Rectal smooth muscle tissue (tissue), 1 donor: ENCODE results near the gene NSG1.

ENCODE experiments used
- H3K27ac ChIP-seq: one replicate; pipeline ENCODE4 v1.7.0; 2013; ENCODE audit warnings: low read depth, low read length, inconsistent platforms
- H3K27me3 ChIP-seq: one replicate; pipeline ENCODE4 v1.7.0; 2013; ENCODE audit warnings: low read length; ENCODE audit not compliant: control insufficient read depth, insufficient read depth
- H3K36me3 ChIP-seq: one replicate; pipeline ENCODE4 v1.7.0; 2013; ENCODE audit warnings: low read length; ENCODE audit not compliant: control insufficient read depth, insufficient read depth
- H3K4me1 ChIP-seq: one replicate; pipeline ENCODE4 v1.7.0; 2013; ENCODE audit warnings: low read length; ENCODE audit not compliant: control insufficient read depth, insufficient read depth
- H3K4me3 ChIP-seq: one replicate; pipeline ENCODE4 v1.7.0; 2013; ENCODE audit warnings: low read length
- H3K9ac ChIP-seq: one replicate; pipeline ENCODE4 v1.7.0; 2013; ENCODE audit warnings: low read length

NSG1 gene

DNA sequence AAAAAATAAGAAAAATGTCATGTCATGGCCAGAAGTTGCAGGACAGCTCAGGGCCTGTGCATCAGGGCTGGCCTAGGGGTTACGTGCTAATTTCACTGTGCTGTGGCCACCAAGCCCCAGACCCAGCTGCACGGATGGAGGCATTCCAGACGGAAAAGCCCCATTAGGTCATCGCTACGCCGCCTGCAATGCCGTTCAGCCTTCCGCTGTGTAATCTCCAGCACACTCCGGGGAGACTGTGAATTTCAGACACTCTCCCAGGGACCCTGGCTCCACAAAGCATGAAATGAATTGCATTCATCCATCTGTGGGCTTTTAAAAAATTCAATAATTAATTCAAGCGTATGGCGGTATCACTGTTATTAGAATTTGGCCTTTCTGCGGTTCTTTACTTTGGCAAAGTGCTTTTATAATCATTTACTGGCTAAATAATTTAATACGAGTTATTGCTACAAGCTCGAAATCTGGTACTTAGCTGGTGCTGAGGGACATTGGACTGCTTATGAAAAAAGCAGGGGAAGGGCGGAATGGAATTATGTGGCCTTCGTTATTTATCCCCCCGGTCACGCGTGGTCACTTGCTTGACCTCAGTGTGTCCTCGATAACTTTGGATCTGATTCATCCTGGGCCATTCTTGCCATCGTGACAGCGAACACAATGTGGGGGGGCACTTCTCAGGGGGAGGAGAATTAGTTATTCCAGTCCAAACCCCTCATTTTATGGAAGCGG lies 9.0 kb upstream of the NSG1 start:
- Histone ChIP-seq H3K27me3 (peaks cover 2% of the 10 kb centered on the region), H3K9ac (no peak overlapping the region)

DNA sequence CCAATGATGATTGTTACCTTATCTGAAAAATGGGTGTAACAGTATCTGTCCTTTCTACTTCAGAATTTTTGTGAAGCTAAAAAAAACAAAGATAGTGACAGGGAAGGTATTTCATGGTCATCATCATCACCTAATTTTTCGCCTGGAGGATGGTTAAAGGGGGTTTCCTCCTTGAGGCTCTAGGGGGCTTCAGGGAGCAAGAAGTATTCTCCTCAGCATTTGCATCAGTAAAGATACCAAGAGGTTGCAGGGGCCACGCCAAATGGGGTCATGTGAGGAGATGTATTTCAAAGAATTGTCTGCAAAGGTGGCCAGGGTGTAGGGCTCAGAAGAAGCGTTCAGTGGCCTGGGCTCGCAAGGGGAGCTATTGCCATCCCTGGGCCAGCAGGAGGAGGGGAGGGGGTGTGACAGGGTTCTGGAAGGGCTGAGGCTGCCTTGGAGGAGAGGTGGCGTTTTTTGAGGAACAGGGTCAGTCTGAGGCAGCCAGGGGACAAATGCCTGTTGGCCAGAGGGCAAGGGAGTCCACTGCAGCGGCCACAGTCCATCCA lies 7.3 kb upstream of the NSG1 start:
- Histone ChIP-seq H3K4me1 (no peaks in the 10 kb centered on the region), H3K4me3 (no peak overlapping the region), H3K27me3 (peaks cover 2% of the 10 kb centered on the region), H3K9ac (no peak overlapping the region), H3K27ac (no peak overlapping the region), H3K36me3 (no peaks in the 10 kb centered on the region)

More for the DNA sequence above, 9.0 kb upstream of the NSG1 start:
- no peak overlapping the region for H3K4me3 ChIP-seq
- H3K4me1 ChIP-seq, result no peaks in the 10 kb centered on the region
- H3K36me3 ChIP-seq, result no peaks in the 10 kb centered on the region
- no peak overlapping the region for H3K27ac ChIP-seq

DNA sequence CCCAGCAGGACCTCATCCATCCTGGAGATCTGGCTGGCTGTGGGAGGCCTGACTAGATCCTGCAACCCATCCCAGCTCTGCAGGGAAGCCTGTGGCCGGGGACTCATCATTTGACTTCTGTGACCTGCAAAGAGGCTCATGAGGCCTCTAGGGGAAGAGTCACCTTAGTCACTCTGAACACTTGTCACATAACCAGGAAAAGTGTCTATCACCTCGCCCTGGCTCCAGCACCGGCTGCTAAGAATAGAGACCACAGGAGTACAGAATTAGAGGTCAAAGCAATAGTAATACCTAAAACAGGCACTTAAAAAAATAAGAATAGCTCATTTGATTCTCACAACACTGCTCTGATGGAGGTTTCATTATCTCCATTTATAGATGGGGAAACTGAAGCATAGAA lies 3.8 kb upstream of the NSG1 start:
- no peaks in the 10 kb centered on the region for H3K36me3 ChIP-seq
- no peak overlapping the region for H3K4me3 ChIP-seq
- H3K27me3 ChIP-seq, result peaks cover 16% of the 10 kb centered on the region
- no peak overlapping the region for H3K27ac ChIP-seq
- H3K9ac ChIP-seq, result no peak overlapping the region
- no peaks in the 10 kb centered on the region for H3K4me1 ChIP-seq

DNA sequence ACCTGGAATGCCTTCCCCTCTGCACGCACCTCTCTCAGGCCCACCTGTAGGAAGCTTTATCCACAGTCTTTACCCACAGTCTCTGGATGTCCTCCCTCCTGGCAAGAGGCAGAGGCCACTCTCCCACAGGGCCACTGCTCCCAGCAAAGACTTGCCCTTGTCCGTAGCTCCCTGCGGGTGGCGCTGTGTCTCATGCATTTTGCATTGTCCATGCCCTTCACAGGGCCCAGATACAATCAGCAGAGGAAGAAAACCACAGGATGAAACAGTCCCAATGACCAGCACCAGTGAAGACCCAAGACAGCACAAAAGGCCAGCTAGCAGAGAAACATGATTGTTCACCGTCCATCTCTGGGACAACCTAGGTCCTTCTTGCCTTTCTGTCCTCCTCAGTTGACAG lies 2.1 kb upstream of the NSG1 start:
- peaks cover 15% of the 10 kb centered on the region for H3K27me3 ChIP-seq
- no peak overlapping the region for H3K27ac ChIP-seq
- no peaks in the 10 kb centered on the region for H3K36me3 ChIP-seq
- no peaks in the 10 kb centered on the region for H3K4me1 ChIP-seq
- H3K4me3 ChIP-seq, result no peak overlapping the region
- no peak overlapping the region for H3K9ac ChIP-seq

DNA sequence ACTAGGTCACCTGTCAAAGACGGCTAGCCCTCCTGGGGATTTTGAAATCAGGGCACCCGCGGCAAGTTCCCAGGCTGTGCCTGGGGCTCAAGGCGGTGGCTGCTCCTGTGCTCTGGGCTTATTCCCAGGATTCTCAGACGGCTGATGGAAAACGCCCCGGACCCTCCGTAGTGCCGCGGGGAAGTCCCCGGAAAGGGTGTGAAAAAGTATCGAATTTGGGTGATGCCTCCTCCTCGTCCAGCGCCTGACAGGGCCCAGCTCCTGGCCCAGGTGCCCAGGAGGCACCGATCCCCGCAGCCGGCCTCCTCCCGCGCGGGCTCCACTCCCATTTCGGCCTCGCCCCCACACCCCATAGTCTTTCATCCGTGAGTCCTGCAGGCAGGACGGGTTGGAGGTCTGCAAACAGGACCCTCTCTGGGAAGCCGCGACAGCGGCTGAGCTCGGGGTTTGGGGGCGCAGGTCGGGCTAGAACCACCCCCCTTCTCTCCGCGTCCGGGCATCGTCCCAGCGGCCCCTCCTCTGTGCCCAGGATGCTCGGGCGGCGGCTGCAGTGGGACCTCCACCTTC lies 1.1 kb upstream of the NSG1 start:
- no peak overlapping the region for H3K4me3 ChIP-seq
- H3K27ac ChIP-seq, result no peak overlapping the region
- no peak overlapping the region for H3K9ac ChIP-seq
- no peaks in the 10 kb centered on the region for H3K36me3 ChIP-seq
- H3K27me3 ChIP-seq, result peaks cover 13% of the 10 kb centered on the region
- H3K4me1 ChIP-seq, result no peaks in the 10 kb centered on the region

DNA sequence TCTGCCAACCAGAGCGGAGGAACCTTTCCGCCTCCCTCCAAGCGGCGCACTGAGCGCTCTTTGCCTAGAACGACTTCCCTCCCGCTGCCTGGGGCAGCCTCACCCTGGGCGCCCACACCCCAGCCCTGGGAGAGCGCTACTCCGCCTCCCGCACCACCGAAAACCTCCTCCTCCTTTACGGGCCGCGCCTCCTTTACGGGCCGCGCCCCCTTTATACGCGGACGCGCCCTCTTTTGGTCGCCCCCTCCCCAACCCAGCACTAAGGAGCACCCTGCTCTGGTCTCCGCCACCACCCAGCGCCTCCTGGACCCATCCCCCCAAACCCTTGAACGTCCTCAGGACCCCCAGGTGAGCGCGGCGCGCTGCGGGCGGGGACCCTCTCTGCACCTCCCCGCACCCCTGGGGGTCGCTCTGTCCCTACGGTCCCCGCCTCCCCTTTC lies 586 bp upstream of the NSG1 start:
- H3K36me3 ChIP-seq, result no peaks in the 10 kb centered on the region
- no peak overlapping the region for H3K27ac ChIP-seq
- H3K4me1 ChIP-seq, result no peaks in the 10 kb centered on the region
- H3K27me3 ChIP-seq, result peaks cover 13% of the 10 kb centered on the region
- H3K9ac ChIP-seq, result no peak overlapping the region
- peak overlapping the region; percentile 46 for H3K4me3 ChIP-seq

DNA sequence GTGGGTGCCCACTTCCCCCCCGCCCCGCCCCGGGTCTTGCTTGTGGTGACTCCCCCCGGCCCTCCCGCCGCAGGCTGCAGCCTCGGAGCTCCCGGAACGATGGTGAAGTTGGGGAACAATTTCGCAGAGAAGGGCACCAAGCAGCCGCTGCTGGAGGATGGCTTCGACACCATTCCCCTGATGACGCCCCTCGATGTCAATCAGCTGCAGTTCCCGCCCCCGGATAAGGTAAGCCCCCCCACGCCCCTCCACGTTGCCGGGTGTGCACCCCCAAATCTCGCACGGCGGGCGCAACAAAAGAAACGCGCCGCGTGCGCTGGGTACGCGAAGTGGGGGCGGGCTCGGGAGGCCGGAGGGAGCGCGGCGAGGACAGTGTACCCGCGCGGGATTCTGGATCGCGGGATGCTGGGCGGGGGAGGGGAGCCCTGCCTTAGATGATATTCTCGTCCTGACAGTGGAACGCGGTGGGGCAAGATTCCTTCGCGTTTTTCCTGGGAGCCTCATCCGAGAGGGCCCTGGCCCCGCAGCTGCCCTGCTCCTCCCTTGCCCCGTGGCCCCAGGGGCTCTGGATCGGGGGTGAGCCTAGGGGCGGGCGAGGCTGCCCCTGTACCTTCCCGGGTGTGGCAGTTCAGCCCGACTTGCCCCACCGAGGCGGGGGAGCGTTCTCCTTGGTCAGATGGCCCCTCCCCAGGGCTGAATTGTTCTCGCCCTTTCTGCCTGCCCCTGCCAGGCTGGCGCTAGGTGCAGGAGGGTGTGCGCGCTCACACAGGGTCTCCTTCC lies 819 bp downstream of the NSG1 start:
- Histone ChIP-seq H3K9ac (no peak overlapping the region), H3K27me3 (peaks cover 13% of the 10 kb centered on the region), H3K4me3 (peak overlapping the region; percentile 36), H3K4me1 (no peaks in the 10 kb centered on the region), H3K27ac (no peak overlapping the region), H3K36me3 (no peaks in the 10 kb centered on the region)

DNA sequence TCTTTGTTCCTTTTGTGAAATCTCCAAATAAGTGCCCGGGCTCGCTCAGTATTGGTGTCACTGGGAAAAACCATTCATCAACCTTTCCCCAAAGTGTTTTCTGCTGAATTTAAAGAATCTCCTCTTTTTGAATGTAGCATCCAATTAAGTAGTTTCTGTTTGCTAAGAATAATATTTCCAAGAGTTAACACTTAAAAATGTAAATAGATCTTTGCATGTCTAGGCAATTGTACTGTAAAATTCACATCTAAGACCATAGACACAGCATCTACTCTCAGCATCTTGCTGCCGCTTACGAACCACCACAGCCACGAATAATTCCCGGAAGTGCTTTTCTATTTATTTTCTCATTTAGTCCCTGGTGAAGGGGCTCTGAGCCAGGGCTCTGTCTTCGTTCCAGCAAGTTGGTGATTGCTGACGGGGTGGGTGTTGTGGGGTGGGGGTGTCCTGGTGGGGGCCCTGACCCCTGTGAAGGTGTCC lies 1.4 kb downstream of the NSG1 start:
- Histone ChIP-seq H3K27me3 (peaks cover 13% of the 10 kb centered on the region), H3K4me3 (no peak overlapping the region), H3K4me1 (no peaks in the 10 kb centered on the region), H3K36me3 (no peaks in the 10 kb centered on the region), H3K9ac (no peak overlapping the region), H3K27ac (no peak overlapping the region)

DNA sequence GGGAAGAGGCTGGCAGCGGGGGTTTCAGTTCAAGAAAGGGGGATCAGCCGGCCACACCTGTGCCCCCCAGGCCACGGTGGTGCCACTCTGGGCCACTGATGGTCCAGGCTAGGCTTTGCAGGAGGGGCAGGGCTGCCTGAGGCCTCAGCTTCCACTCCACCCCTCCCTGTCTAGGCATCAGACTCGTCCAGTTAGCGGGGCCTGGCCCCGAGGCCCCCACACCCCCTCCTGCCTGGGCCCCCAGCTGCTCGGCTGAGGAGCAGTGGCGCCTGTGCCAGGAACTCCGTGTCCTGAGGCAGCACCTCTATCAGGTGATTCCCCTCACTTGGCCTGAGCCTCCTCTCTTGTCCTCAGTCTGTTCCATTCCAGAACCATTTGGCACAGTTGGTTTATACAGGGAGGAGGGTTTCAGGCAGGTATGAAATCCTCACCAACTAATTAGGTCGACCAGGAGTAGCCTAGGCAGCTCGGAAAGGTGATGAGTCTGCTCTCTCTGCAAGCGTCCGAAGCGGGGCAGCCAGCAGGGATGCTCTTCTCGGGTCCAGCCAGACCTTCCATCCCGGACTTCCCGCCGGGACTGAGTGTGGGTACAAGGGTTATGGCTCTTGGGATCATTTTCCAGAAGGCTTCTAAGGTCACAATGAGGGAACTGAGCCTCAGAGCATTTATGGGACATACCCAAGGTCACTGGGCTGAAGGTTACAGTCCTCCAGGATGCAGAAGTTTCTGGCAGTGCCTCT lies 2.1 kb downstream of the NSG1 start:
- no peak overlapping the region for H3K9ac ChIP-seq
- no peak overlapping the region for H3K27ac ChIP-seq
- H3K27me3 ChIP-seq, result peaks cover 20% of the 10 kb centered on the region

DNA sequence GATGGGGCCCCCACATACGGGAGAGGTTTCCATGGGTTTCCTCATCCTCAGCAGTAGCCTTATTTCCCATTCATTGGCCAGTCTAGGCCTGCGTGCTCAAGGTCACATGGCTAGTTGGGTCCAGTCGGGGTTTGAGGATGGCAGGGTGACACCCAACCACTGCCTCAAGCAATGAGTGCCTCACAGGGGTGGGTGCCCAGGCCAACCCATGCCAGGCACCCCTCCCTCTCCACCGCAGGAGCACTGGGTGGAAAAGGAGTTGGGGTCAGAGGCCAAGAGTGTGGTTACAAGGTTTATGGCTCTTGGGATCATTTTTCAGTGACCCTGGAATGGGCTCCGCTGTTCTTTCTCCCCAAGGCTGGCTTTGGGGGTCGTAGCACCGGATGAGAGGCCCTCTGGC lies 3.1 kb downstream of the NSG1 start:
- no peaks in the 10 kb centered on the region for H3K4me1 ChIP-seq

More for the DNA sequence above, 2.1 kb downstream of the NSG1 start:
- no peaks in the 10 kb centered on the region for H3K36me3 ChIP-seq
- no peaks in the 10 kb centered on the region for H3K4me1 ChIP-seq
- no peak overlapping the region for H3K4me3 ChIP-seq

DNA sequence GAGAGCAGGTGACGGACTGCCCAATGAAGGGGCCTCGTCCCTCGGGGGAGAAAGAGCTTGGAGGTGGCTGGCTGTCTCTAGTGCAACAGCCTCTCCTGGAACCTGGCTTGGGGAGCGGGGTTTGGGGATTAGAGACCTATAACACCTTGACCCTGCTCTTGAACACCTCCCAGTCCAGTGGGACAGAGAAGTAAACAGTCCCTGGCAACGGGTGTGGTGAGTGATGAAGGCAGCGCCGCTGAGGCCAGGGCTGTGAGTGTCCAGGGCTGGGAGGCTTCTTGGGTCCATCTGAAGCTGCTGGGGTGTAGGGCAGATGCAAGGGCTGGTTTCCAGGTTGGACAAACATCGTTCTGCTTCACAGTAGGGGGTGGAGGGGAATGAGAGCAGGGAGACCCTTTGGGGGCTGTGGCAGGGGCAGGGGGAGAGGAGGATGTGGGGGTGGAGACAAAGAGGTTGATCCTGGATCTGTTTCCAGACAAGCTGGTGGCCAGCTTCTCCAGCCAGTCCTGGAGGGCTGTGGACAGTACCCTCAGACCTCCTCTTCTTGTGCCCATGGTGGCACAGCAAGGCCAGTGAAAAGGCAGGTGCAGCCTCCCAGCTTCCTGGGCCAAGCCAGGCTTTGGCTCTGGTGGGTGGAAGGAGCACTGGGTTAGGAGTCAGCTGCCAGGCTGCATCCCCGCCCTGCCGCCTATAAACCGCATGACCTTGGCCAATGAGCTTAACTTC lies 3.8 kb downstream of the NSG1 start:
- peaks cover 15% of the 10 kb centered on the region for H3K27me3 ChIP-seq

More for the DNA sequence above, 3.1 kb downstream of the NSG1 start:
- Histone ChIP-seq H3K27me3 (peaks cover 20% of the 10 kb centered on the region), H3K36me3 (no peaks in the 10 kb centered on the region), H3K27ac (no peak overlapping the region), H3K9ac (no peak overlapping the region), H3K4me3 (no peak overlapping the region)

More for the DNA sequence above, 3.8 kb downstream of the NSG1 start:
- no peaks in the 10 kb centered on the region for H3K36me3 ChIP-seq
- H3K4me3 ChIP-seq, result no peak overlapping the region
- no peaks in the 10 kb centered on the region for H3K4me1 ChIP-seq
- H3K9ac ChIP-seq, result no peak overlapping the region
- no peak overlapping the region for H3K27ac ChIP-seq
